ENCODE data around the gene FAM193A.

The FAM193A gene

DNA sequence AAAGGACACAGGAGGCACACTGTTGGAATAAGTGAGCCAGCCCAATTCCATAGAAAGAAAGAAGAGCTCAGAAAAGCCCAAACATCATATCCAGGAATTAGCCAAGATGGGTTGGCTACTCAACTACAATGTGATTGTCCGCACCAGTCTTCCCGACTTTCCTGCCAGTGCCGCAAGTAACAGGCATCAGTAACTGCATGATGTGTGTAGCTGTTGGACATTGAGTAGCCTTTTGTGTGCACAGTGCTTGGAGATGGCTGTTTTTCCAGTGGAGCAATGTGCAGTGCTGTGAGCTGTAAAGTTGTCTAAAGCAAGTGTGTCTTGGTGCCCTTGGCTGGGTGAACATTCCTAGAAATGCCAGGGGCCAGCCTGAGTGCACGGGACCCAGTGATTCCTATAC lies 29.2 kb upstream of the FAM193A start:
- TF ChIP-seq RAD21 (IDR thresholded peaks at IDR 0.05; ENCODE audit: low read depth), result no peak

DNA sequence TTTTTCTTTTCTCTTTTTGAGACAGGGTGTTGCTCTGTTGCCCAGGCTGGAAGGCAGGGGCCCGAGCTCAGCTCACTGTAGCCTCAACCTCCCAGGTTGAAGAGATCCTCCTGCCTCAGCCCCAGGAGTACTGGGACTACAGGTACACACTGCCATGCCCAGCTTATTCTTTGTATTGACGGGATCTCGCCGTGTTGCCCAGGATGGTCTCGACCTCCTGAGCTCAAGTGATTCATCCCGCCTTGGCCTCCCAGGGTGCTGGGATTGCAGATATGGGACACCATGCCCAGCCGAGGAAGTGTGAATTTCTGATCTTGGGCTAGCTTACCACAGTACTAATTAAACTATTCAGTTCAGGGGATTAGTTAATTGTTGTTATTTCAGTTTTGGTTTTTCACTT lies 28.6 kb upstream of the FAM193A start:
- TF ChIP-seq, protein P1, sequence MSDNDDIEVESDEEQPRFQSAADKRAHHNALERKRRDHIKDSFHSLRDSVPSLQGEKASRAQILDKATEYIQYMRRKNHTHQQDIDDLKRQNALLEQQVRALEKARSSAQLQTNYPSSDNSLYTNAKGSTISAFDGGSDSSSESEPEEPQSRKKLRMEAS (IDR thresholded peaks at IDR 0.05), result no peak
- TF ChIP-seq YY1 (IDR thresholded peaks at IDR 0.05; ENCODE audit: low read depth) (no peak), EGR1 (IDR thresholded peaks at IDR 0.05) (no peak), CREB1 (IDR thresholded peaks at IDR 0.05; ENCODE audit: low read depth) (no peak), ZBTB7A (IDR thresholded peaks at IDR 0.05; ENCODE audit: low read depth) (no peak), NFIC (IDR thresholded peaks at IDR 0.05) (no peak), RAD21 (IDR thresholded peaks at IDR 0.05; ENCODE audit: low read depth) (no peak), FOXM1 (IDR thresholded peaks at IDR 0.05; ENCODE audit: borderline replicate concordance, low read depth) (no peak), CEBPB (IDR thresholded peaks at IDR 0.05) (no peak), EP300 (IDR thresholded peaks at IDR 0.05; ENCODE audit: borderline replicate concordance) (no peak), TAF1 (IDR thresholded peaks at IDR 0.05; ENCODE audit: low read depth) (no peak), TEAD4 (IDR thresholded peaks at IDR 0.05) (no peak), TCF12 (IDR thresholded peaks at IDR 0.05; ENCODE audit: low read depth) (no peak)
- TF ChIP-seq, protein P2, sequence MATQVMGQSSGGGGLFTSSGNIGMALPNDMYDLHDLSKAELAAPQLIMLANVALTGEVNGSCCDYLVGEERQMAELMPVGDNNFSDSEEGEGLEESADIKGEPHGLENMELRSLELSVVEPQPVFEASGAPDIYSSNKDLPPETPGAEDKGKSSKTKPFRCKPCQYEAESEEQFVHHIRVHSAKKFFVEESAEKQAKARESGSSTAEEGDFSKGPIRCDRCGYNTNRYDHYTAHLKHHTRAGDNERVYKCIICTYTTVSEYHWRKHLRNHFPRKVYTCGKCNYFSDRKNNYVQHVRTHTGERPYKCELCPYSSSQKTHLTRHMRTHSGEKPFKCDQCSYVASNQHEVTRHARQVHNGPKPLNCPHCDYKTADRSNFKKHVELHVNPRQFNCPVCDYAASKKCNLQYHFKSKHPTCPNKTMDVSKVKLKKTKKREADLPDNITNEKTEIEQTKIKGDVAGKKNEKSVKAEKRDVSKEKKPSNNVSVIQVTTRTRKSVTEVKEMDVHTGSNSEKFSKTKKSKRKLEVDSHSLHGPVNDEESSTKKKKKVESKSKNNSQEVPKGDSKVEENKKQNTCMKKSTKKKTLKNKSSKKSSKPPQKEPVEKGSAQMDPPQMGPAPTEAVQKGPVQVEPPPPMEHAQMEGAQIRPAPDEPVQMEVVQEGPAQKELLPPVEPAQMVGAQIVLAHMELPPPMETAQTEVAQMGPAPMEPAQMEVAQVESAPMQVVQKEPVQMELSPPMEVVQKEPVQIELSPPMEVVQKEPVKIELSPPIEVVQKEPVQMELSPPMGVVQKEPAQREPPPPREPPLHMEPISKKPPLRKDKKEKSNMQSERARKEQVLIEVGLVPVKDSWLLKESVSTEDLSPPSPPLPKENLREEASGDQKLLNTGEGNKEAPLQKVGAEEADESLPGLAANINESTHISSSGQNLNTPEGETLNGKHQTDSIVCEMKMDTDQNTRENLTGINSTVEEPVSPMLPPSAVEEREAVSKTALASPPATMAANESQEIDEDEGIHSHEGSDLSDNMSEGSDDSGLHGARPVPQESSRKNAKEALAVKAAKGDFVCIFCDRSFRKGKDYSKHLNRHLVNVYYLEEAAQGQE (IDR thresholded peaks at IDR 0.05; ENCODE audit: low read depth), result no peak
- TF ChIP-seq, protein P3, sequence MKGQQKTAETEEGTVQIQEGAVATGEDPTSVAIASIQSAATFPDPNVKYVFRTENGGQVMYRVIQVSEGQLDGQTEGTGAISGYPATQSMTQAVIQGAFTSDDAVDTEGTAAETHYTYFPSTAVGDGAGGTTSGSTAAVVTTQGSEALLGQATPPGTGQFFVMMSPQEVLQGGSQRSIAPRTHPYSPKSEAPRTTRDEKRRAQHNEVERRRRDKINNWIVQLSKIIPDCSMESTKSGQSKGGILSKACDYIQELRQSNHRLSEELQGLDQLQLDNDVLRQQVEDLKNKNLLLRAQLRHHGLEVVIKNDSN (IDR thresholded peaks at IDR 0.05), result no peak

DNA sequence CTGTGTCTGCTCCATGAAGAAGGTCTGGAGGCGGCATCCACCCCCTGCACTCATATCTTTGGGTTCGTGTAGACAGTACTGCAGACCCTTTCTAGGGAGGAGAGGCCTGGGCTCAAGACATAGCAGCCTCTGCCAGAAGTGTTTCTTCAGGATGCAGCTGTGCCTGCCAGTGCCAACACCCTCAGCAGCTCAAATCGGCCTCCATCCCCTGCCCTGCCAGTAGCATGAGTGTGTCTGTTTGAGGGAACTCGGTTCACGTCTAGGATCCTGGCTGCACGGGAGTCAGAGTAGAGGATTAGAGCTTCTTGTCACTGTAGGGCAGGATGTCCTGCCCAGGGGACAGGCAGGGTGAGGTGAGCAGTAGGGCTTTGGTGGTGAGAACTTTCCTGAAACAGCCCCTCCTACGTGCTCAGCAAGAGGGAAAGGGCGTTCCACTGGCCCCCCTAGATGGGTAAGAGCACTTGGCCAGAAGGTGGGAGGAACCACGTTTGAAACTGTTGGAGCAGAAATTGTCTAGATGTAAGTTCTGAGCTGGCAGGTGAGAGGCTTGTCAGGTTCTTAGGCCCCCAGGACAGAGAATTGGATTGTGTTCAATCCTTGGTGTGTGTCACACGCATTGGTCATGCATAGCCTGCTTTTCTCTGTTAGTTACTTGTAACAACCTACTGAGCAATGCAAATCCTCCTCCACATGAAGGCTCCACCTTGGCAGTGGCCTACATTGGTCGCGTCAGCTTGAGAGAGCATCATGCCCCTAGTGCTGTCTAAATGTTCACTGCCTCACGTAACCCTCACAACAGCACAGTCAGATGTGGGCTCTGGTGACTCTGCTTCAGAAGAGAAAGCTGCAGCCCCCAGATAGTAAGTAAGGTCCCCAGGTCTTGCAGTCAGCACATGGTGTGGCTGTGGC lies 25.8 kb upstream of the FAM193A start:
- TF ChIP-seq YY1 (IDR thresholded peaks at IDR 0.05; ENCODE audit: low read depth) (no peak), TCF12 (IDR thresholded peaks at IDR 0.05; ENCODE audit: low read depth) (no peak), FOXM1 (IDR thresholded peaks at IDR 0.05; ENCODE audit: borderline replicate concordance, low read depth) (no peak), EGR1 (IDR thresholded peaks at IDR 0.05) (no peak), CEBPB (IDR thresholded peaks at IDR 0.05) (no peak), ZBTB7A (IDR thresholded peaks at IDR 0.05; ENCODE audit: low read depth) (no peak), NFIC (IDR thresholded peaks at IDR 0.05) (no peak), RAD21 (IDR thresholded peaks at IDR 0.05; ENCODE audit: low read depth) (no peak), EP300 (IDR thresholded peaks at IDR 0.05; ENCODE audit: borderline replicate concordance) (no peak), TEAD4 (IDR thresholded peaks at IDR 0.05) (no peak)
- TF ChIP-seq, protein P1 (IDR thresholded peaks at IDR 0.05), result no peak
- TF ChIP-seq, protein P2 (IDR thresholded peaks at IDR 0.05; ENCODE audit: low read depth), result no peak
- TF ChIP-seq, protein P3 (IDR thresholded peaks at IDR 0.05), result no peak

DNA sequence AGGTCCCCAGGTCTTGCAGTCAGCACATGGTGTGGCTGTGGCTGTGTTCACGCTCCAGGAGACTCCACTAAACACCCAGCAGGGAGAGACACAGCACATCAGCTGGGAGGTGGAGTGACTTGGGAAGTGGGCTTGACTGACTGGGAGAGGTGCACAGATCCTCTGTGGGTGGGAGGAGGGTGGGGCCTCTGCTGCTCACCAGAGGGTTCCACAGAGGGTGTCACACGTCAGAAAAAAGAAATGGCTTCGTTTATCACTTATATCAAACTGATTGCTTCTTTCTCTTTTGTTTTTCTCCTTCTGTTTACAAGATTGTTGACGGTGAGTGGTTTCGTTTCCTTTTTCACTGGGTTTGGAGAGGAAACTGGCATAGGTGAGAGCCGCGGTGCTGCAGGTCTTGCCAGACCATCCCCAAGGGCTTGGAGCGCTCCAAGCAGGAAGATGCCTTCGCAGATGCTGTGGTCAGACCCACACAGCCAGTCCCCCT lies 24.8 kb upstream of the FAM193A start:
- TF ChIP-seq TAF1 (IDR thresholded peaks at IDR 0.05; ENCODE audit: low read depth), result no peak
- no peak for TF ChIP-seq TEAD4 (IDR thresholded peaks at IDR 0.05)
- no peak for TF ChIP-seq ZBTB7A (IDR thresholded peaks at IDR 0.05; ENCODE audit: low read depth)

DNA sequence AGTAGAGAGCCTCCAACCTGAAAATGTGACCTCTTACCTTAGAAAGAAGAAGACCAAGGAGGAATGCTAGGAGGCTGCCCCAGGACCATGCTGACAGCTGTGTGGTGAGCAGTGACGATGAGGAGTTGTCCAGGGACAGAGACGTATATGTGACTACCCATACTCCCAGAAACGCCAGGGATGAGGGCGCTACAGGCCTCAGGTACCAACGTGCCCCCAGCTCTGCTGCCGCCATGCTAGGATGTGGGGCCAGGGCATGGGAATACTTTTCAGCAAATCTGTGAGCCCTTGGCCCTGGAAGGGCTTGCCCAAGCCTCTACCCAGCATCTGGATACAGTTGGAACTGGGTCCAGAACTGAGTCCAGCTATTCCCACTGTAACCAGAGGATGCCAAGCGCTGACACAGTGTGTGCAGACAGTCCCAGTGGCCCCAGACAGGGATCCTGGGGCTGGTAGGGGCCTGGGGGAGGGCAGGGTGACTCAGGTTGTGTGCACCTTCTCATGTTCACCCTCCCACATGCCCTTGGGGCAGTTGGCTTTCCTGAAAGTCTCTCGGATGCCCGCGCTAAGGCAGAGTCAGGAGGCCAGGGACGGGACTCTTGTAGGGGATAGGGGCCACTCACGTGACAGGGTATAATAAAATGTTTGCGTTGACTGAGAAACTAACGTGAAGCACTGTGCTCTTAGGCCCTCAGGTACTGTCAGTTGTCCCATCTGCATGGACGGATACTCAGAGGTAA lies 23.9 kb upstream of the FAM193A start:
- TF ChIP-seq CEBPB (IDR thresholded peaks at IDR 0.05) (no peak), FOXM1 (IDR thresholded peaks at IDR 0.05; ENCODE audit: borderline replicate concordance, low read depth) (no peak), TCF12 (IDR thresholded peaks at IDR 0.05; ENCODE audit: low read depth) (no peak), TAF1 (IDR thresholded peaks at IDR 0.05; ENCODE audit: low read depth) (no peak), EGR1 (IDR thresholded peaks at IDR 0.05) (no peak), YY1 (IDR thresholded peaks at IDR 0.05; ENCODE audit: low read depth) (no peak), EP300 (IDR thresholded peaks at IDR 0.05; ENCODE audit: borderline replicate concordance) (no peak), ZBTB7A (IDR thresholded peaks at IDR 0.05; ENCODE audit: low read depth) (no peak), NFIC (IDR thresholded peaks at IDR 0.05) (no peak), RAD21 (IDR thresholded peaks at IDR 0.05; ENCODE audit: low read depth) (no peak), CREB1 (IDR thresholded peaks at IDR 0.05; ENCODE audit: low read depth) (no peak)
- TF ChIP-seq, protein P2 (IDR thresholded peaks at IDR 0.05; ENCODE audit: low read depth), result no peak
- TF ChIP-seq, protein P3 (IDR thresholded peaks at IDR 0.05), result no peak
- TF ChIP-seq, protein P1 (IDR thresholded peaks at IDR 0.05), result no peak

Data from Ishikawa (cell line).